GM19025 (cell line): ENCODE results near the gene SSTR5.

Experiments
- ATAC-seq: cut with Tn5 transposase; IDR thresholded peaks from one replicate; pipeline ENCODE4 v1.9.1; 2021; ENCODE audit warnings: mild to moderate bottlenecking, low read depth, moderate library complexity; ENCODE audit not compliant: unreplicated experiment

SSTR5 gene

GRCh38 chr16:1101133-1101532, 28.6 kb downstream of the SSTR5 start:
- no peak for ATAC-seq

- ATAC-seq = no peak
Observed at GRCh38 chr16:1101573-1102332, 29.2 kb downstream of the SSTR5 start.

- ATAC-seq = no peak
Observed at GRCh38 chr16:1102333-1102700, 29.8 kb downstream of the SSTR5 start.

GRCh38 chr16:1102921-1103635, 30.5 kb downstream of the SSTR5 start:
- ATAC-seq = no peak

- no peak for ATAC-seq
Observed at GRCh38 chr16:1103636-1103980, 31.1 kb downstream of the SSTR5 start.

- no peak for ATAC-seq
Observed at GRCh38 chr16:1105888-1106620, 33.5 kb downstream of the SSTR5 start.

GRCh38 chr16:1106659-1107058, 34.1 kb downstream of the SSTR5 start:
- ATAC-seq = no peak

- no peak for ATAC-seq
Observed at GRCh38 chr16:1107141-1107540, 34.6 kb downstream of the SSTR5 start.

- no peak for ATAC-seq
Observed at GRCh38 chr16:1107731-1108130, 35.2 kb downstream of the SSTR5 start.

GRCh38 chr16:1108299-1109252, 36.0 kb downstream of the SSTR5 start:
- no peak for ATAC-seq

GRCh38 chr16:1109648-1110047, 37.1 kb downstream of the SSTR5 start:
- ATAC-seq = no peak

GRCh38 chr16:1112506-1113184, 40.1 kb downstream of the SSTR5 start:
- ATAC-seq = no peak

GRCh38 chr16:1113489-1113888, 40.9 kb downstream of the SSTR5 start:
- no peak for ATAC-seq

GRCh38 chr16:1113889-1114526, 41.5 kb downstream of the SSTR5 start:
- ATAC-seq = no peak

GRCh38 chr16:1116693-1117077, 44.1 kb downstream of the SSTR5 start:
- ATAC-seq = no peak

- ATAC-seq = no peak
Observed at GRCh38 chr16:1117176-1117900, 44.8 kb downstream of the SSTR5 start.

GRCh38 chr16:1117926-1118325, 45.4 kb downstream of the SSTR5 start:
- no peak for ATAC-seq

GRCh38 chr16:1119129-1119528, 46.6 kb downstream of the SSTR5 start:
- no peak for ATAC-seq
